GM12864 (cell line): ENCODE results near the gene RAB7A.

Source experiments
- DNase-seq: peaks from one replicate; pipeline ENCODE4 v3.0.0-alpha.2; 2011; ENCODE audit warnings: low read depth
- H3K4me3 ChIP-seq: 2 replicates; pipeline ENCODE4 v1.5.1; 2011; ENCODE audit warnings: mild to moderate bottlenecking, low read depth, low read length, control low read depth
- CTCF ChIP-seq: IDR thresholded peaks from 2 replicates; pipeline ENCODE4 v1.5.1; 2011; ENCODE audit warnings: low read depth, mild to moderate bottlenecking, moderate library complexity, low read length, control low read depth, inconsistent platforms; ENCODE audit errors: missing control alignments

Gene RAB7A

GRCh38 chr3:128806588-128806987, 80.6 kb downstream of the RAB7A start:
- H3K4me3 ChIP-seq = no peak overlapping the region
- TF ChIP-seq CTCF = no peak
- DNase-seq = no peak

GRCh38 chr3:128807186-128807830, 81.3 kb downstream of the RAB7A start:
- TF ChIP-seq CTCF = no peak
- H3K4me3 ChIP-seq = no peak overlapping the region
- no peak for DNase-seq

- DNase-seq = no peak
- TF ChIP-seq CTCF = no peak
- no peak overlapping the region for H3K4me3 ChIP-seq
Measured at GRCh38 chr3:128808672-128809071, 82.7 kb downstream of the RAB7A start.

GRCh38 chr3:128813097-128813496, 87.1 kb downstream of the RAB7A start:
- no peak overlapping the region for H3K4me3 ChIP-seq
- no peak for DNase-seq
- no peak for TF ChIP-seq CTCF

GRCh38 chr3:128814060-128814459, 88.1 kb downstream of the RAB7A start:
- TF ChIP-seq CTCF = no peak
- no peak for DNase-seq
- H3K4me3 ChIP-seq = no peak overlapping the region

- TF ChIP-seq CTCF = no peak
- no peak for DNase-seq
- H3K4me3 ChIP-seq = no peak overlapping the region
Measured at GRCh38 chr3:128814519-128815317, 88.7 kb downstream of the RAB7A start.
